T-cell (primary cell): ENCODE results near the gene TTLL10. TPM values are rescaled to one million over a fixed set of nuclear protein-coding genes. Genes with fewer than 3 reads are reported as not detected.

Experiments
- ATAC-seq, 4 experiments: fragments of 200-7000 bp in 3 of 4; fragments of 150-1000 bp in 1 of 4; cut with Tn5 transposase; replicated peaks in 1 of 4; 1 replicate in 3 of 4; 2 replicates in 1 of 4; pipeline ENCODE4 v1.10.0; 2021; ENCODE audit warnings: moderate library complexity in 3 of 4, mild to moderate bottlenecking in 2 of 4, moderate number of reproducible peaks in 1 of 4
- CTCF ChIA-PET, 2 donors: fragments of 300-600 bp; sonication (Branson Sonifier 250); formaldehyde crosslinking; loops; one replicate each; lab custom pipeline; 2022; ENCODE audit warnings: antibody characterized with exemption in 2 of 2; lab: Charles Lee
- POLR2A ChIA-PET, 2 donors: fragments of 300-600 bp; sonication (Branson Sonifier 250); formaldehyde crosslinking; loops; one replicate each; lab custom pipeline; 2022; ENCODE audit warnings: antibody characterized with exemption in 2 of 2; lab: Charles Lee
- DNase-seq, 35 experiments: peaks; one replicate each; pipeline versions ENCODE4 v3.0.0 to v3.0.0-alpha.2; 2013 to 2023
- H3K27ac ChIP-seq: one replicate; pipeline ENCODE4 v1.5.1; 2013; ENCODE audit warnings: low read length
- H3K27me3 ChIP-seq, 2 experiments: replicated peaks in 1 of 2; 1 replicate in 1 of 2; 2 replicates in 1 of 2; pipeline versions ENCODE4 v1.6.1 to v1.7.0; 2013; ENCODE audit warnings: low read length in 1 of 2, mixed read lengths in 1 of 2; ENCODE audit not compliant: control insufficient read depth in 2 of 2, insufficient read depth in 2 of 2; ENCODE audit errors: extremely low read depth in 1 of 2
- H3K36me3 ChIP-seq, 2 donors: 1 replicate in 1 of 2; 2 replicates in 1 of 2; pipeline versions ENCODE4 v1.6.1 to v1.7.0; 2013; ENCODE audit warnings: low read length in 1 of 2; ENCODE audit not compliant: control insufficient read depth in 2 of 2, insufficient read depth in 1 of 2; ENCODE audit errors: extremely low read depth in 1 of 2
- H3K4me1 ChIP-seq, 2 experiments: 1 replicate in 1 of 2; 2 replicates in 1 of 2; pipeline versions ENCODE4 v1.6.1 to v1.7.0; 2013; ENCODE audit warnings: low read length in 2 of 2, mixed read lengths in 1 of 2; ENCODE audit not compliant: insufficient read depth in 2 of 2, control insufficient read depth in 1 of 2; ENCODE audit errors: extremely low read depth in 1 of 2
- H3K4me3 ChIP-seq, 2 donors: 1 replicate in 1 of 2; 2 replicates in 1 of 2; pipeline versions ENCODE4 v1.5.1 to v1.7.0; 2013; ENCODE audit warnings: mild to moderate bottlenecking in 2 of 2, low read length in 1 of 2, moderate library complexity in 1 of 2; ENCODE audit not compliant: control insufficient read depth in 1 of 2; ENCODE audit errors: extremely low read depth in 1 of 2
- H3K9me3 ChIP-seq: 2 replicates; pipeline ENCODE4 v1.7.0; 2013
- H3K27ac Mint-ChIP-seq, 2 donors: one replicate each; pipeline ENCODE4 v1.8.0; 2020 to 2021; ENCODE audit warnings: mild to moderate bottlenecking in 2 of 2, mixed read lengths in 2 of 2
- H3K27me3 Mint-ChIP-seq, 2 donors: one replicate each; pipeline ENCODE4 v1.8.0; 2021 to 2022; ENCODE audit warnings: mixed read lengths in 2 of 2
- H3K36me3 Mint-ChIP-seq: one replicate; pipeline ENCODE4 v1.8.0; 2021; ENCODE audit warnings: mixed read lengths
- H3K4me1 Mint-ChIP-seq, 3 donors: one replicate each; pipeline ENCODE4 v1.8.0; 2020 to 2022; ENCODE audit warnings: mixed read lengths in 3 of 3, mild to moderate bottlenecking in 1 of 3
- H3K4me3 Mint-ChIP-seq, 3 donors: one replicate each; pipeline ENCODE4 v1.8.0; 2020 to 2022; ENCODE audit warnings: mild to moderate bottlenecking in 3 of 3, mixed read lengths in 3 of 3, moderate library complexity in 3 of 3
- H3K9me3 Mint-ChIP-seq, 3 donors: one replicate each; pipeline ENCODE4 v1.8.0; 2020 to 2022; ENCODE audit warnings: mixed read lengths in 3 of 3
- WGBS: methylation state at CpG from one replicate; pipeline ENCODE4 v1.1.5; 2013; ENCODE audit warnings: missing lambda C conversion rate; ENCODE audit not compliant: insufficient coverage; 5-methylcytosine and 5-hydroxymethylcytosine counted together
- total RNA-seq, 35 experiments: library from RNA in 6 of 35; stranded (reverse) in 6 of 35; fragments of 120-200 nt in 1 of 35; gene quantifications; one replicate each; pipeline versions ENCODE4 v1.2.1 to v1.2.4 and lab custom pipeline; 2013 to 2026

Gene TTLL10
- total RNA-seq, 5 donors from 2014 or later (not counting 1 experiment from before 2014, with no cell fraction given): 0.26 to 1.0 (median 0.47) TPM; not detected in 1

- ATAC-seq: no peak
- Mint-ChIP-seq H3K9me3 (no peaks in the 10 kb centered on the region), H3K4me1 (peaks cover 21 to 50% (median 31%) of the 10 kb centered on the region in 3 donors), H3K4me3 (no peak overlapping the region), H3K36me3 (peaks cover 27% of the 10 kb centered on the region), H3K27ac (peak overlapping the region in 1 of 2 donors; percentile 23), H3K27me3 (no peaks in the 10 kb centered on the region)
- POLR2A ChIA-PET: no interaction called here
- no peaks in the 10 kb centered on the region for H3K9me3 ChIP-seq
- no peaks in the 10 kb centered on the region for H3K27me3 ChIP-seq
- DNase-seq: peak in 2 of 35 experiments; percentile 27 to 52
- H3K4me1 ChIP-seq: peaks cover 10 to 83% of the 10 kb centered on the region in 2 experiments
- CTCF ChIA-PET: interaction anchor here in 1 of 2 donors (0.7 kb wide), 1 partner anchor 17 kb away, joined by 3 read pairs; no protein-coding TSS in a partner anchor
- no peak overlapping the region for H3K4me3 ChIP-seq
- 87% methylated on average over 52 of the region's 52 CpGs for WGBS
- peak overlapping the region; percentile 71 for H3K27ac ChIP-seq
- peaks cover 15 to 49% of the 10 kb centered on the region in 2 donors for H3K36me3 ChIP-seq
Measured at GRCh38 chr1:1217621-1218523, 44.2 kb downstream of the TTLL10 start.

GRCh38 chr1:1218524-1219200 lies 45.0 kb downstream of the TTLL10 start:
- Histone ChIP-seq H3K9me3 (no peaks in the 10 kb centered on the region), H3K27me3 (no peaks in the 10 kb centered on the region), H3K27ac (peak overlapping the region; percentile 71), H3K36me3 (peaks cover 16 to 56% of the 10 kb centered on the region in 2 donors), H3K4me3 (no peak overlapping the region), H3K4me1 (peaks cover 5 to 75% of the 10 kb centered on the region in 2 experiments)
- no peak for DNase-seq
- ChIA-PET CTCF (no interaction called here), POLR2A (no interaction called here)
- ATAC-seq: no peak
- Mint-ChIP-seq H3K4me3 (no peak overlapping the region), H3K36me3 (peaks cover 32% of the 10 kb centered on the region), H3K27me3 (no peaks in the 10 kb centered on the region), H3K4me1 (peaks cover 26 to 51% (median 31%) of the 10 kb centered on the region in 3 donors), H3K9me3 (no peaks in the 10 kb centered on the region), H3K27ac (no peak overlapping the region)
- 96% methylated on average over 31 of the region's 36 CpGs for WGBS

- H3K9me3 Mint-ChIP-seq: no peaks in the 10 kb centered on the region
- 54% methylated on average over 18 of the region's 20 CpGs for WGBS
- H3K27ac Mint-ChIP-seq: peak overlapping the region in 1 of 2 donors; percentile 52
- H3K4me3 ChIP-seq: no peak overlapping the region
- no peaks in the 10 kb centered on the region for H3K27me3 Mint-ChIP-seq
- H3K4me1 ChIP-seq: peaks cover 1 to 68% of the 10 kb centered on the region in 2 experiments
- DNase-seq (peak in 9 of 35 experiments; percentile 16 to 70 (median 41)), ATAC-seq (peak in 2 of 4 experiments; percentile 6 to 13)
- H3K4me3 Mint-ChIP-seq: no peak overlapping the region
- peaks cover 35% of the 10 kb centered on the region for H3K36me3 Mint-ChIP-seq
- ChIA-PET POLR2A (no interaction called here), CTCF (no interaction called here)
- H3K27ac ChIP-seq: peak overlapping the region; percentile 70
- no peaks in the 10 kb centered on the region for H3K27me3 ChIP-seq
- H3K9me3 ChIP-seq: no peaks in the 10 kb centered on the region
- H3K4me1 Mint-ChIP-seq: peaks cover 24 to 48% (median 29%) of the 10 kb centered on the region in 3 donors
- peaks cover 16 to 61% of the 10 kb centered on the region in 2 donors for H3K36me3 ChIP-seq
Measured at GRCh38 chr1:1219341-1219740, 45.7 kb downstream of the TTLL10 start.

GRCh38 chr1:1220197-1220596 lies 46.5 kb downstream of the TTLL10 start:
- Histone ChIP-seq H3K36me3 (peaks cover 21 to 69% of the 10 kb centered on the region in 2 donors), H3K4me1 (peaks cover 0 to 59% of the 10 kb centered on the region in 2 experiments), H3K4me3 (no peak overlapping the region), H3K9me3 (no peaks in the 10 kb centered on the region), H3K27ac (peak overlapping the region; percentile 70), H3K27me3 (no peaks in the 10 kb centered on the region)
- H3K36me3 Mint-ChIP-seq: peaks cover 35% of the 10 kb centered on the region
- DNase-seq: no peak
- no peaks in the 10 kb centered on the region for H3K9me3 Mint-ChIP-seq
- no peak for ATAC-seq
- no peaks in the 10 kb centered on the region for H3K27me3 Mint-ChIP-seq
- peaks cover 20 to 40% (median 23%) of the 10 kb centered on the region in 3 donors for H3K4me1 Mint-ChIP-seq
- H3K4me3 Mint-ChIP-seq: no peak overlapping the region
- 97% methylated on average over 22 of the region's 24 CpGs for WGBS
- POLR2A ChIA-PET: no interaction called here
- CTCF ChIA-PET: interaction anchor here in 1 of 2 donors (0.6 kb wide), 1 partner anchor 87 kb away, joined by 3 read pairs; no protein-coding TSS in a partner anchor
- peak overlapping the region in 1 of 2 donors; percentile 52 for H3K27ac Mint-ChIP-seq

- CTCF ChIA-PET: no interaction called here
- Mint-ChIP-seq H3K4me3 (no peak overlapping the region), H3K9me3 (no peaks in the 10 kb centered on the region), H3K36me3 (peaks cover 36% of the 10 kb centered on the region), H3K27ac (no peak overlapping the region), H3K27me3 (no peaks in the 10 kb centered on the region), H3K4me1 (peaks cover 14 to 34% (median 22%) of the 10 kb centered on the region in 3 donors)
- WGBS: 82% methylated on average over 28 of the region's 30 CpGs
- no peaks in the 10 kb centered on the region for H3K9me3 ChIP-seq
- no peaks in the 10 kb centered on the region for H3K27me3 ChIP-seq
- no peak overlapping the region for H3K4me3 ChIP-seq
- H3K27ac ChIP-seq: no peak overlapping the region
- POLR2A ChIA-PET: no interaction called here
- ATAC-seq: no peak
- no peak for DNase-seq
- H3K36me3 ChIP-seq: peaks cover 27 to 85% of the 10 kb centered on the region in 2 donors
- H3K4me1 ChIP-seq: peaks cover 0 to 48% of the 10 kb centered on the region in 2 experiments
Measured at GRCh38 chr1:1221887-1222574, 48.4 kb downstream of the TTLL10 start.
